AG09319 (cell line): Measurements from ENCODE around the gene CHD8.

Experiments
- DNase-seq: peaks from one replicate; pipeline ENCODE4 v3.0.0-alpha.2; 2010; ENCODE audit warnings: low read depth; ENCODE audit errors: extremely low read depth
- TF ChIP-seq, protein P1 (sequence below): IDR thresholded peaks from 2 replicates; pipeline ENCODE4 v1.5.1; 2011; ENCODE audit warnings: low read depth, mild to moderate bottlenecking, inconsistent platforms, low read length, moderate library complexity

The CHD8 gene

DNA sequence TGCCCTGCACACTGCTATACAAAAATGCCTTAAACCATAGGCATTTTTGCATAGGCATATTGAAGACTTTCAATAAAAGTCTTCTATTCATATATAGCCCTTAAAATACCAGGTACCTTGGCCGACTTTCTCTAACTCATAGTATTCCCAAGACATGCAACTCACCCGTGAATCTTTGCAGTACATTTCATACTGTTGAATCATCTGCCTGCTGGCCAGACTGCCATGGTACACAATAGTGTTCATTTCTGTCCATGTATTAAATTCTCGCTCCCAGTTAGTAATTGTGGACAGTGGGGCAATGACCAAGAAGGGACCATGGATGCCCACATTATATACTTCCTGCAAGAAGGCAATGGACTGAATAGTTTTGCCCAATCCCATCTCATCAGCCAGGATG lies 47.8 kb downstream of the CHD8 start:
- no peak for DNase-seq
- TF ChIP-seq, protein P1, sequence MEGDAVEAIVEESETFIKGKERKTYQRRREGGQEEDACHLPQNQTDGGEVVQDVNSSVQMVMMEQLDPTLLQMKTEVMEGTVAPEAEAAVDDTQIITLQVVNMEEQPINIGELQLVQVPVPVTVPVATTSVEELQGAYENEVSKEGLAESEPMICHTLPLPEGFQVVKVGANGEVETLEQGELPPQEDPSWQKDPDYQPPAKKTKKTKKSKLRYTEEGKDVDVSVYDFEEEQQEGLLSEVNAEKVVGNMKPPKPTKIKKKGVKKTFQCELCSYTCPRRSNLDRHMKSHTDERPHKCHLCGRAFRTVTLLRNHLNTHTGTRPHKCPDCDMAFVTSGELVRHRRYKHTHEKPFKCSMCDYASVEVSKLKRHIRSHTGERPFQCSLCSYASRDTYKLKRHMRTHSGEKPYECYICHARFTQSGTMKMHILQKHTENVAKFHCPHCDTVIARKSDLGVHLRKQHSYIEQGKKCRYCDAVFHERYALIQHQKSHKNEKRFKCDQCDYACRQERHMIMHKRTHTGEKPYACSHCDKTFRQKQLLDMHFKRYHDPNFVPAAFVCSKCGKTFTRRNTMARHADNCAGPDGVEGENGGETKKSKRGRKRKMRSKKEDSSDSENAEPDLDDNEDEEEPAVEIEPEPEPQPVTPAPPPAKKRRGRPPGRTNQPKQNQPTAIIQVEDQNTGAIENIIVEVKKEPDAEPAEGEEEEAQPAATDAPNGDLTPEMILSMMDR: no peak

- TF ChIP-seq, protein P1: no peak
- DNase-seq: no peak
Observed at GRCh38 chr14:21406213-21406612, 49.7 kb downstream of the CHD8 start.

DNA sequence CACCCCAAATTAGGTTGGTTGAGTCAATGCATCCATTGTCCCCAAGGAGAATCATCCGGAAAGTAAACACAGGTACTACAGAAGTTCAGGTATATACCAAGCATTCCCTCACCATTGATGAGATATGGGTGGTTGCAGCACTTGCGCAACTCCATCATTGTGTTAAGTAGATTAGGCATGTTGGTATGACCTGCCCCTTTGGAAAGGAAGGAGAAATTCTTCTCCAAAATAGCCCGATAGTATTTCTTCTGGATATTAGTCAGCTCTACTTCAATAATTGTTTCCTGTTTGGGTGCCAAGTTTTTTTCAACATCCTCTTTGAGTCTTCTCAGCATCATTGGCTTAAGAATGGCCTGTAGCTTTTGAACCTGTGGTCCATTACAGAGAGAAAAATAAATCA lies 50.8 kb downstream of the CHD8 start:
- TF ChIP-seq, protein P1: no peak
- DNase-seq: no peak

GRCh38 chr14:21399311-21399870 lies 56.5 kb downstream of the CHD8 start:
- no peak for DNase-seq
- TF ChIP-seq, protein P1: no peak

DNA sequence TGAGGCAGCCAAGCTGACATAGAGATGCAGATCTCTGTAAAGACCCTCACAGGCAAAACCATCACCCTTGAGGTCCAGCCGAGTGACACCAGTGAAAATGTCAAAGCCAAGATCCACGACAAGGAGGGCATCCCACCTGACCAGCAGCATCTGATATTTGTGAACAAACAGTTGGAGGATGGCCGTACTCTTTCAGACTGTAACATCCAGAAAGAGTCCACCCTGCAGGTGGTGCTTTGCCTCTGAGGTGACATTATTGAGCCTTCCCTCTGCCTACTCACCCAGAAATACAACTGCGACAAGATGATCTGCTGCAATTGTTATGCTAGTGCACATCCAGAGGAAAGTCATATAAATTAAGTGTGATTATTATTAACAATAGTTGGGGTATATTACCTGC lies 57.0 kb downstream of the CHD8 start:
- DNase-seq: no peak
- TF ChIP-seq, protein P1: no peak

DNA sequence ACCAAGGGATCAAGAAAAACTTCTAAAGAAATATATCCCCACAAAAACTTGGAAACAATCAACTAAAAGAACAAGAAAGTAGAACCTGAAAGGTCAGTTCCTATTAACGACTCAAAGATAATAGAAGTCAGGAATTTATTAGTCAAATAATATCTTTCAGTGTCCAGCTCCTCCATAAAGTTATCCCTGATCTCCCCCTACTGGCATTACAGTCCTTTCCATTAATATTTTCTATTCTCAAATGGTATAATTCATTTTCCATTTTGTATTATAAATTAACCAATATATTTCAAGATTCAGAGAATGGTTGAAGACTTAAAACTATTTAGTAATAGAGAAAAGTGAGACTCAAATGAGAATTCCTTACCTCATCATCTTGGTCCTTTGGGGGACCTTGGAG lies 60.5 kb downstream of the CHD8 start:
- TF ChIP-seq, protein P1: no peak
- DNase-seq: no peak

DNA sequence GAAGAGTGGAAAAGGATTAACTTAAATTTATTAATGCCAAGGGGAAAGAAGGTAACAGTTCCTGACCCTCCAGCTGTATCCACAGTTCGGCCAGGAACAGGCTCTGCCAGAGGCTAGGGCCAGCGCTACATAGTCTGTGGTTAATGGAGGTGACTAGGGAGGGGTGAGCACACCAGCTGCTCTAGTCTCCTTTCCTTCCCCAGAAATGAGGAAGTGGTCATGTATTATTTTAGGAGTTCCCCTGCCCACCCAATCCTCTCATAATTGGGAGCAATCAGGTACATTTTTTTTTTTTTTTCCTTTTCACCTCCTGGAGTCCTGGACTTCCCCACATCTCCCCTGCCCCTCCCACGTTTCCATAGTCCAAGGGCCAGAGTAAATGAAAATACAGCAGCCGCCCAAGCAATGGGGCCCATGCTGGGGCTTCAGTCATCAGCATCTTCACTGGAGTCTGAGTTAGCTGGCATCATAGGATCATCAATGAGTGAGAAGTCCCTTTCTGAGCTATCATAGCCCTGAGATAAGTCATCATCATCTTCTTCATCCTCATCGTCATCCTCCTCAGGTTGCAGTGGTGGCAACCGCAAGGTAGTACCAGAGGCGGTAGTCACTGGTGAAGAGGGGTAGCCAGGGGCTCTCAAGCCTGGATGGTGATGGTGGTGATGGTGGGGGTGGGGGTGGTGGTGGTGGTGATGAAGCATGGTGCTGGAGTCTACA lies 70.6 kb downstream of the CHD8 start:
- no peak for DNase-seq
- TF ChIP-seq, protein P1: no peak
